OCI-LY1 (cell line): ENCODE measurements around the gene SPAG9.

Experiments used
- H2AFZ ChIP-seq: fragments of 200-600 bp; sonication (generic), shearing (Covaris generic); 2 replicates; pipeline ENCODE4 v1.6.0; 2014; ENCODE audit warnings: antibody characterized with exemption, mild to moderate bottlenecking, low read length
- H3F3A ChIP-seq: fragments of 200-600 bp; sonication (generic), shearing (Covaris generic); 2 replicates; pipeline ENCODE4 v1.6.0; 2014; ENCODE audit warnings: mild to moderate bottlenecking, antibody characterized with exemption, low read length, moderate library complexity; ENCODE audit not compliant: insufficient read depth
- H3K27ac ChIP-seq: fragments of 200-600 bp; sonication (generic); 2 replicates; pipeline ENCODE4 v1.5.1; 2014; ENCODE audit warnings: low read length, mixed run types, mild to moderate bottlenecking, low read depth; ENCODE audit not compliant: poor library complexity, severe bottlenecking
- H3K27me3 ChIP-seq: fragments of 200-600 bp; sonication (generic); 2 replicates; pipeline ENCODE4 v1.6.0; 2014; ENCODE audit warnings: antibody characterized with exemption, mild to moderate bottlenecking, low read length, moderate library complexity; ENCODE audit not compliant: insufficient read depth
- H3K36me3 ChIP-seq: fragments of 200-600 bp; sonication (generic); 2 replicates; pipeline ENCODE4 v1.6.1; 2014; ENCODE audit warnings: mild to moderate bottlenecking, antibody characterized with exemption, low read length, moderate library complexity, mixed read lengths; ENCODE audit not compliant: insufficient read depth
- H3K4me1 ChIP-seq: fragments of 200-600 bp; sonication (generic); 2 replicates; pipeline ENCODE4 v1.5.1; 2014; ENCODE audit warnings: mild to moderate bottlenecking, low read length, moderate library complexity; ENCODE audit not compliant: insufficient read depth, severe bottlenecking
- H3K4me2 ChIP-seq: fragments of 200-600 bp; sonication (generic), shearing (Covaris generic); 2 replicates; pipeline ENCODE4 v1.6.1; 2014; ENCODE audit warnings: low read length
- H3K4me3 ChIP-seq: fragments of 200-600 bp; sonication (generic); 2 replicates; pipeline ENCODE4 v1.5.1; 2014; ENCODE audit warnings: low read length, low read depth, mild to moderate bottlenecking, mixed read lengths; ENCODE audit not compliant: poor library complexity, severe bottlenecking
- H3K79me2 ChIP-seq: fragments of 200-600 bp; shearing (Covaris generic); 2 replicates; pipeline ENCODE4 v1.6.1; 2016; ENCODE audit warnings: mixed run types, low read length, mixed read lengths; ENCODE audit not compliant: insufficient read depth
- H3K9ac ChIP-seq: fragments of 200-600 bp; sonication (generic), shearing (Covaris generic); 2 replicates; pipeline ENCODE4 v1.6.1; 2014; ENCODE audit warnings: mild to moderate bottlenecking, low read length, mixed read lengths
- H3K9me2 ChIP-seq: fragments of 200-600 bp; sonication (generic), shearing (Covaris generic); 2 replicates; pipeline ENCODE4 v1.6.1; 2014; ENCODE audit warnings: low read depth, mild to moderate bottlenecking, low read length, mixed read lengths
- H3K9me3 ChIP-seq: fragments of 200-600 bp; shearing (Covaris generic); 2 replicates; pipeline ENCODE4 v1.6.1; 2014; ENCODE audit warnings: low read length, mixed read lengths
- H4K20me1 ChIP-seq: fragments of 200-600 bp; sonication (generic), shearing (Covaris generic); 2 replicates; pipeline ENCODE4 v1.6.0; 2016; ENCODE audit warnings: mild to moderate bottlenecking, low read length; ENCODE audit not compliant: insufficient read depth
- CTCF ChIP-seq: fragments of 200-600 bp; sonication (generic), shearing (Covaris generic); IDR thresholded peaks from 2 replicates; pipeline ENCODE4 v1.5.1; 2017; ENCODE audit warnings: mild to moderate bottlenecking, antibody characterized with exemption, low read length, moderate library complexity, mixed read lengths
- EZH2 ChIP-seq: fragments of 200-600 bp; sonication (generic), shearing (Covaris generic); IDR thresholded peaks from 2 replicates; pipeline ENCODE4 v1.8.0; 2017; ENCODE audit warnings: borderline replicate concordance, mixed run types, mild to moderate bottlenecking, antibody characterized with exemption, low read length, moderate library complexity, mixed read lengths

SPAG9 gene

GRCh38 chr17:50934672-50935220, 185.9 kb downstream of the SPAG9 start:
- no peaks in the 10 kb centered on the region for H3K36me3 ChIP-seq
- H2AFZ ChIP-seq = no peak overlapping the region
- no peak overlapping the region for H3K4me2 ChIP-seq
- H3F3A ChIP-seq = no peaks in the 10 kb centered on the region
- no peaks in the 10 kb centered on the region for H3K79me2 ChIP-seq
- H3K9ac ChIP-seq = no peak overlapping the region
- peaks cover 12% of the 10 kb centered on the region for H3K27me3 ChIP-seq
- TF ChIP-seq CTCF (no peak), EZH2 (no peak)
- no peaks in the 10 kb centered on the region for H3K9me3 ChIP-seq
- H3K9me2 ChIP-seq = no peaks in the 10 kb centered on the region
- H3K4me3 ChIP-seq = no peak overlapping the region
- H4K20me1 ChIP-seq = no peaks in the 10 kb centered on the region
- H3K4me1 ChIP-seq = peaks cover 17% of the 10 kb centered on the region
- H3K27ac ChIP-seq = no peak overlapping the region

DNA sequence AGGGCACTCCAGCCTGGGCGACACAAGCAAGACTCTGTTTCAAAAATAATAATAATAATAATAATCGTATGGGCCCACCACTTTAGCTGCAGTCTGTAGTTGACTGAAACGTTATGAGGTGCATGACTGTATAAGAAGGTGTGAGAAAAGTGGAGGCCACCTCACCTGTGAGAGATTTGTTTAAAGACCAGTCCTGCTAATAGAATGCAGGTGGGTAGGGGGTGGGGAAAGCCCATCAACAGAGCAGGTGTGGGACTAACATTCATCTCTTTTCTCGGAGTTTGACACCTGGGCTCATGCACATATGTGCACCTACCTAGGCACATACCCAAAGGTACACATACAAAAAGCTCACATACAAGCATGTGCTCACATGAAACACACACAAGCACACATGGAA, 186.5 kb downstream of the SPAG9 start:
- no peaks in the 10 kb centered on the region for H3K79me2 ChIP-seq
- no peaks in the 10 kb centered on the region for H3K9me2 ChIP-seq
- H3K27me3 ChIP-seq = peaks cover 14% of the 10 kb centered on the region
- no peaks in the 10 kb centered on the region for H3F3A ChIP-seq
- H3K36me3 ChIP-seq = no peaks in the 10 kb centered on the region
- no peak for TF ChIP-seq CTCF
- no peak for TF ChIP-seq EZH2
- no peaks in the 10 kb centered on the region for H4K20me1 ChIP-seq
- H2AFZ ChIP-seq = no peak overlapping the region
- no peak overlapping the region for H3K27ac ChIP-seq
- peaks cover 17% of the 10 kb centered on the region for H3K4me1 ChIP-seq
- no peak overlapping the region for H3K4me3 ChIP-seq
- H3K4me2 ChIP-seq = no peak overlapping the region
- H3K9me3 ChIP-seq = no peaks in the 10 kb centered on the region
- no peak overlapping the region for H3K9ac ChIP-seq

- Histone ChIP-seq H3K9me3 (no peaks in the 10 kb centered on the region), H4K20me1 (no peaks in the 10 kb centered on the region), H3K9me2 (no peaks in the 10 kb centered on the region), H3K27ac (no peak overlapping the region), H3K79me2 (no peaks in the 10 kb centered on the region), H2AFZ (peak overlapping the region; percentile 49; the same call in 1 of the 2 replicates), H3K4me3 (peak overlapping the region; percentile 54), H3K9ac (peak overlapping the region; percentile 31; the same call in 1 of the 2 replicates), H3F3A (no peaks in the 10 kb centered on the region), H3K27me3 (peaks cover 17% of the 10 kb centered on the region), H3K4me1 (peaks cover 17% of the 10 kb centered on the region), H3K4me2 (peak overlapping the region; percentile 85), H3K36me3 (no peaks in the 10 kb centered on the region)
- no peak for TF ChIP-seq CTCF
- no peak for TF ChIP-seq EZH2
Observed at GRCh38 chr17:50931144-50931908, 189.3 kb downstream of the SPAG9 start.
